Activated T-helper 2 cell treated with anti-CD3 and anti-CD28 coated beads, Interferon-gamma antibody, Interleukin-2, Interleukin-4, amounts not matched to agents 10 μg/mL and 5 μg/mL and 100 μg/mL, durations not matched to agents 14 hours and 24 hours and 36 hours (primary cell): ENCODE results near the gene COBL. TPM values are rescaled to one million over a fixed set of nuclear protein-coding genes. Genes with fewer than 3 reads are reported as not detected.

Source experiments
- DNase-seq: peaks from one replicate; pipeline ENCODE4 v3.0.0; 2021; ENCODE audit warnings: low spot score
- H3K27ac Mint-ChIP-seq: one replicate; pipeline ENCODE4 v1.8.0; 2021; ENCODE audit warnings: mixed read lengths
- H3K27me3 Mint-ChIP-seq: one replicate; pipeline ENCODE4 v1.8.0; 2021; ENCODE audit warnings: low read depth, mixed read lengths
- H3K36me3 Mint-ChIP-seq: one replicate; pipeline ENCODE4 v1.8.0; 2021; ENCODE audit warnings: low read depth, mixed read lengths
- H3K4me1 Mint-ChIP-seq: one replicate; pipeline ENCODE4 v1.8.0; 2021; ENCODE audit warnings: low read depth, mixed read lengths
- H3K4me3 Mint-ChIP-seq: one replicate; pipeline ENCODE4 v1.8.0; 2021; ENCODE audit warnings: low read depth, mild to moderate bottlenecking, moderate library complexity, mixed read lengths
- H3K9me3 Mint-ChIP-seq: one replicate; pipeline ENCODE4 v1.8.0; 2021; ENCODE audit warnings: mixed read lengths
- intact Hi-C: fragments of 100-400 bp; cut with micrococcal nuclease; formaldehyde crosslinking; loops from one replicate; pipeline ENCODE4 v1.15.1; 2023
- total RNA-seq: library from RNA; stranded (reverse); gene quantifications from 2 replicates; pipeline ENCODE4 v1.2.3, GENCODE V29; 2022

Gene COBL
- total RNA-seq, 1 donor from 2014 or later = not detected

DNA sequence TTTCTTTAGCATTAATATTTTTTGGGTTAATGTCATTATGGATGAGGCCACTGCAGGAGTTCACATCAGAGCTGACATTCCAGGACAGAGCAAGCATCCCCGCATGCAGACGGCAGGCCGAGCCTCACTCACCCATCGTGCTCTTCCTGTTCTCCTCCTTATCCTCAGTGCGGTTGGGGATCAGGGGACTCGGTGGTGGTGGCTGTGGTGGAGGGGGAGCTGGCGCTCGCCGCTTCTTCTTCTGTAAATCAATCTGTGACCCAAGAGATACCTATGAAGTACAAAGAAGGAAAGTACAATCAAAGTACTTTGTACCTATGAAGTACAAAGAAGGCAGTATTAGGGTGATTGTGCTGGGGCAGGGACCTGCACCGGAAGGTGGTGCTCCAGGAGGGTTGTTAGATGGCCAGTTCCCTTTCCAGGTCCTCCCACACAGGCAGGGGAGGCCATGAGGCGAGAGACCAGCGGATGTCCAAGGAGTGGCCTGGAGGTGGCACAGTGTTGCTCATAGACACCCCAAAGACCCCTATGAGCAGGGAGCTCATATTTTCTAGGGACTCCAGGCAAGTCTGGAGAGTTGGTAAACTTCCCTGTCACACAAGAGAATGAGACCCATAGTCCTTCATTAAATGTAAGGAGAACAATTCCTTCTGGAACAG is 231.4 kb downstream of the COBL start:
- H3K9me3 Mint-ChIP-seq = no peaks in the 10 kb centered on the region
- no peaks in the 10 kb centered on the region for H3K4me1 Mint-ChIP-seq
- H3K36me3 Mint-ChIP-seq = no peaks in the 10 kb centered on the region
- H3K27ac Mint-ChIP-seq = no peak overlapping the region
- no peak for DNase-seq
- intact Hi-C loops = no loop called here
- H3K27me3 Mint-ChIP-seq = peaks cover 2% of the 10 kb centered on the region
- H3K4me3 Mint-ChIP-seq = no peak overlapping the region

GRCh38 chr7:51084121-51084520 is 232.5 kb downstream of the COBL start:
- no peak overlapping the region for H3K4me3 Mint-ChIP-seq
- no peak for DNase-seq
- intact Hi-C loops = no loop called here
- H3K27me3 Mint-ChIP-seq = peaks cover 2% of the 10 kb centered on the region
- no peaks in the 10 kb centered on the region for H3K36me3 Mint-ChIP-seq
- no peaks in the 10 kb centered on the region for H3K4me1 Mint-ChIP-seq
- no peak overlapping the region for H3K27ac Mint-ChIP-seq
- H3K9me3 Mint-ChIP-seq = no peaks in the 10 kb centered on the region

DNA sequence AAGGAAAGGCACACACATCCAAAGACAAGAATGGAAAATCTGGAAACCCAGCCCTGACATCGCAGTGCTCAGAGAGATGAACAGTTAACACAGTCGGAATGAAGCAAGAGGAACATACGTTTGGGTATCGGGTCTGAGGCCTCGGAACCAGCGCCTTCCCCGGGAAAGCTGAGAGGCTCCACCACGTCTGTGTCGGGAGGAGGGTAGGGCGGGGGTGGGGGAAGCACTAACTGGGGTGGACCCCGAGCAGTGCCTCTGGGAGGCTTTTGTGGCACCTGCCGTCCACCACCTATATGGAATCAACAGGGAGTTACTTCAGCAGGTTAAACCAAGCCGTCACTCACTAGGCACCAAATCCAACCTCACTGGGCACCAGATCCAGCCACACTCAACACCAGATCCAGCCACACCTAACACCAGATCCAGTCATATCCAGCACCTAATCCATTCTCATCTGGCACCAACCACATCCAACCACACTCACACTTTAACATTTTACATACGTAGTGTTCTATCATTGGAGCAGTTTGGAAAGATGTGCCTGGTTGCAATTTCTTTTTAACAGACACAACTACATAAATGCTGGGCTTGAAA is 233.6 kb downstream of the COBL start:
- peaks cover 2% of the 10 kb centered on the region for H3K27me3 Mint-ChIP-seq
- H3K27ac Mint-ChIP-seq = no peak overlapping the region
- H3K9me3 Mint-ChIP-seq = no peaks in the 10 kb centered on the region
- H3K4me3 Mint-ChIP-seq = no peak overlapping the region
- H3K4me1 Mint-ChIP-seq = no peaks in the 10 kb centered on the region
- intact Hi-C loops = no loop called here
- no peaks in the 10 kb centered on the region for H3K36me3 Mint-ChIP-seq
- no peak for DNase-seq

DNA sequence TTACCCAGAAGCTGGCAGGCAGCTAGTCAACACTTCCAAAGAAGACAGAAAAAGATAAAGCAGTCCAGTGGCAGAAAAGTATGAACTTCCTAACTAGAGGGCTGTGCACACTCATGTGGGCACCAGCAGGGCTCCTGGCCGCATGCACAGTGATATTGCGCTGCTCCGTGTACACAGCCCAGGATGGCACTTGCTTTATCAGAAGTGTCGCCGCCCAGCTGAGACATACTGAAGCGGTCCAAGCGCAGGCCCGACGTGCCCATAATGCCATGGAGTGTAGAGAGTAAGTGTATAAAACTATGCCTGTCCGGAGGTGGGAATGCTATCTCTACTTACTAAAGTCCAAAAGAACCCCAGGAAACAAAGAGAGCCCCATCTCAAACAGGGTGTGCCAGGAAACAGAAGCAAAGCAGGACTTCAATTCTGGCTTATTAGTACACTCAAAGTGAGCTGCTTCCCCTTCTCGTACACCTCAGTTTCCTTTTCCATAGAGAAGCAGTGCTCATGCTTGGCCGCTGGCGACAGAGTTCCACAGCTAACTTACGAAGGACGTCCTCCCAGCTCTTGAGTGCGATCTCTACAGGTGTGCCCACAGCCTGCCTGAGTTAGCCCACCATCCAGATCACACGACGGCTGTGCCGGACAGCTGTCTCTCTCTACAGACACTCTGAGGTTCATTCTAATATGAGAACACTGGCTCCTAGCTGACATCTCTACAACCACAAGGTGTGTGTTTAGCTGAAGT is 234.3 kb downstream of the COBL start:
- Mint-ChIP-seq H3K36me3 (no peaks in the 10 kb centered on the region), H3K27ac (no peak overlapping the region), H3K4me1 (no peaks in the 10 kb centered on the region), H3K4me3 (no peak overlapping the region), H3K27me3 (peaks cover 2% of the 10 kb centered on the region), H3K9me3 (no peaks in the 10 kb centered on the region)
- DNase-seq = no peak
- intact Hi-C loops = no loop called here

- Mint-ChIP-seq H3K4me3 (no peak overlapping the region), H3K9me3 (no peaks in the 10 kb centered on the region), H3K27me3 (peaks cover 3% of the 10 kb centered on the region), H3K4me1 (no peaks in the 10 kb centered on the region), H3K27ac (no peak overlapping the region), H3K36me3 (no peaks in the 10 kb centered on the region)
- DNase-seq = no peak
- intact Hi-C loops = no loop called here
Observed at GRCh38 chr7:51081270-51081890, 235.2 kb downstream of the COBL start.

DNA sequence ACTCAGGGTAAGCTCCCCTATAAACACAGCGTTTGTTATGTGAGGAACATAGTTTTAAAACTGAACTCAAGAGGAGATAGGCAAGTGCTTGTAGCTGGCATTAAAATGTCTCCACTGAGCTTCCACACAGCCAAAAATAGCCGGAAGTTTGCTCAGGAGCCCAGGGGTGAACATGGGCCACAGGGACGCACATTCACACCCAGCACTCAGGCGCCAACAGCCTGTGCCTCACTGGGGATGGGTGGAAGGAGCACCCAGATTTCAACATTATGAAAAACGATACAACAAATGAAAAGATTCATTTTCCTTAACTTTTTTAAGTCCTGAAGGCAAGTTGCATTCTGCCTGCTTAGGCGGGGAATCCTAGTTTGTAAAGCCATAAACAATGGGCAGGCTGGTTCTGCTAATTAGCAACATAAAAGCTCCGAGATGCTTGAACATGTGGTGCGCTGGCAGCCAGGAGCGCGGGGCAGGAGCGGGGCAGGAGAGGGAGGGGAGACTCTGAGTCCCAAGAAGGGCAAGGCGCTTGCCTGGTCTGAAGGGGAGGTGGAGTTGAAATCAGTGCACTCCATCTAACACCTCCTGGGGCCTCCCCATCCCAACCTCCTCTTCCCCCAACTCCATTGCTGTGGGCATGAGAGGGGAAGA is 235.9 kb downstream of the COBL start:
- Mint-ChIP-seq H3K27me3 (peaks cover 2% of the 10 kb centered on the region), H3K4me1 (no peaks in the 10 kb centered on the region), H3K36me3 (no peaks in the 10 kb centered on the region), H3K4me3 (no peak overlapping the region), H3K9me3 (no peaks in the 10 kb centered on the region), H3K27ac (no peak overlapping the region)
- intact Hi-C loops = no loop called here
- no peak for DNase-seq

- Mint-ChIP-seq H3K36me3 (no peaks in the 10 kb centered on the region), H3K4me3 (no peak overlapping the region), H3K27me3 (peaks cover 2% of the 10 kb centered on the region), H3K4me1 (no peaks in the 10 kb centered on the region), H3K9me3 (no peaks in the 10 kb centered on the region), H3K27ac (no peak overlapping the region)
- intact Hi-C loops = no loop called here
- no peak for DNase-seq
Observed at GRCh38 chr7:51080216-51080615, 236.4 kb downstream of the COBL start.

- DNase-seq = no peak
- Mint-ChIP-seq H3K27me3 (peaks cover 2% of the 10 kb centered on the region), H3K27ac (no peak overlapping the region), H3K4me1 (no peaks in the 10 kb centered on the region), H3K4me3 (no peak overlapping the region), H3K9me3 (no peaks in the 10 kb centered on the region), H3K36me3 (no peaks in the 10 kb centered on the region)
- intact Hi-C loops = no loop called here
Observed at GRCh38 chr7:51079494-51079893, 237.1 kb downstream of the COBL start.

DNA sequence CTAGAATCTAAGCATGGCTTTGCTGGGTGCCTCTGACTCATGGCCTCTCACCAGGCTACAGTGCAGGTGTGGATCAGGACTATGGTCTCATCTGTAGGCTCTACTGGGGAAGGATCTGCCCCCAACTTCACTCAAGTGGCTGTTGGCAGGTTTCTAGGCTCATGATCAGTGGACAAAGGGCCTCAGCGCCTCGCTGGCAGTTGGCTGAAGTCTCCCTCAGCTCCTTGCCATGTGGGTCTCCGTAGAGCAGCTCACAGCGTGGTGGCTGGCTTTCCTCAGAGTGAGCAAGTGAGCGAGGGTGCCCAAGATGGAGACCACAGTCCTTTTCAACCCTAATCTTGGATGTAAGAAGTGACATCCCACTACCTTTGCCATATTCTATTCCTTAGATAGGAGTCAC is 238.0 kb downstream of the COBL start:
- Mint-ChIP-seq H3K4me1 (no peaks in the 10 kb centered on the region), H3K4me3 (no peak overlapping the region), H3K9me3 (no peaks in the 10 kb centered on the region), H3K27ac (no peak overlapping the region), H3K36me3 (no peaks in the 10 kb centered on the region), H3K27me3 (peaks cover 2% of the 10 kb centered on the region)
- intact Hi-C loops = no loop called here
- no peak for DNase-seq

DNA sequence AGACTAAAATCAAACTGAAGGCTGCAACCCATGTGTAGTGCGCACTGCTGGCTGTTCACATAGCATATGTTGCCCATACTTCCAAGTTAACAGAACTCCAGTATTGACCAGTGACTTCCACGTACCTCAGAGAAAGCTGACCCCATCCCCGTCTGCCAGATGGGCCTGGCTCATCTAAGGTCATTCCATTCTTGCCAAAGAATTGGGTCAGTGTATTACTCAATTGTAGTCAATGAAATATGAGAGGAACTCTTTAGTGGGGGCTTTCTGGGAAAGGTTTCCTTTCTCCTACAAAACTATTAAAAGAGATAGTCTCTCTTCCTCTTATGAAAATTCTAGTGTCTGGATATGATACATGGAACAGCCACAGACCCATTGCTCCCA is 238.6 kb downstream of the COBL start:
- Mint-ChIP-seq H3K9me3 (no peaks in the 10 kb centered on the region), H3K36me3 (no peaks in the 10 kb centered on the region), H3K27ac (no peak overlapping the region), H3K27me3 (peaks cover 2% of the 10 kb centered on the region), H3K4me1 (no peaks in the 10 kb centered on the region), H3K4me3 (no peak overlapping the region)
- intact Hi-C loops = no loop called here
- DNase-seq = no peak

DNA sequence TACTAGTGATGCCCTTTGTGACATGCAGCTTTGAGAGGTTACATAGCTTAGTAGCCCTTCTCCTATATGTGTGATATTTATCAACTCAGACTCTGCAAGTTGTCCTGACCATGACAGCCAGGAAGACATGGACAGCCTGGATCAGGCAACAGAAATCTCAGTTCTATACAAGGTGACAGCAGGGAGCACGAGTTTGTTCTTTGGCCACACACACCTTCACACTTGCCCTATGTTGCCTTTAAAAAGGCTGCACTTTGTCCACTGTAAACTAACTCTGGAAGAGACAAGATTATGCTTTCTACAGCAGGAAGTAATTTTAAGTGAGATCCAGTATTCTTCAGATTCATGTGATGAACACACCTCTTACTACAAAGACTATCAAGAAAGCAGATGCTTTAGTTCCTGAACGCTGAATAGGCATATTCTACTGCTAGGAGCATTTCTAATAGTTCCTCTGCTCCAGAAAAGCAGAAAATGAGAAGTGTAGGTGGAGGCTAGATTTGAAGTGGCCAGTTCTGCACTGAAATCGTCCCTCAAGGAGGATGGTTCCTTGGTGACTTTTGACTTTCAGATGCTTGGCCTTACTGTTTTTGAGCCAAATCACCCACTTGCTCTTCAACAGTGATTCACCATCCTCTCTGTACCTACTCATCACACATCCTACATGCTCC is 239.2 kb downstream of the COBL start:
- no peaks in the 10 kb centered on the region for H3K4me1 Mint-ChIP-seq
- peaks cover 2% of the 10 kb centered on the region for H3K27me3 Mint-ChIP-seq
- no peak overlapping the region for H3K27ac Mint-ChIP-seq
- no peaks in the 10 kb centered on the region for H3K9me3 Mint-ChIP-seq
- intact Hi-C loops = no loop called here
- no peak for DNase-seq
- no peaks in the 10 kb centered on the region for H3K36me3 Mint-ChIP-seq
- no peak overlapping the region for H3K4me3 Mint-ChIP-seq
